Hepatic stellate cell (primary cell): Measurements from ENCODE around the gene PSTPIP1.

ENCODE experiments used
- DNase-seq: peaks from one replicate; pipeline ENCODE4 v3.0.0; 2011; ENCODE audit warnings: low spot score

Gene PSTPIP1

GRCh38 chr15:77070180-77070494 is 75.2 kb downstream of the PSTPIP1 start:
- DNase-seq = no peak

- DNase-seq = peak; percentile 95
These were observed 75.8 kb downstream of the PSTPIP1 start, which contains the start of gene TSPAN3 for GRCh38 chr15:77070495-77071304. TSS of gene TSPAN3 (minus strand) at chr15:77071109. CDS start at chr15:77070954, 155 bp downstream.

- DNase-seq = no peak
These were observed 76.6 kb downstream of the PSTPIP1 start for GRCh38 chr15:77071305-77072223.

DNA sequence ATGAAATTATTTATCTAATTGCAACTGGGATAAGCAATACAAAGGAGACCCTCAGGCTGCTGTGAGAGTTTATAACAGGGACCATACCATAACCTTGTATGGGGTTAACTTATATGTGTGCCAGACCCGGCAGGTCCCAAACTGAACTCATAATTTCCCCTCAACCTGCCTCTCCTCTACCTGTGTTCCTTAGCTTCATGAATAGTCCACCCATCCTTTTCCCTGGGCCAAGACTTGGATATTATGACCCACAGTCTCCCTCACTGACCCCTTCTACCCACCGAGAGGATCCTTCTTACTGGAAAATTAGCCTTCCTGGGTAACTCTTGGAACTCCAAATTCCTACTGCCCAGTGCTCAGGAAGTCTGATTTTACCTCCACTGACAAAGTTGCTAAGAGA is 79.4 kb downstream of the PSTPIP1 start:
- no peak for DNase-seq

GRCh38 chr15:77075528-77075927 is 80.6 kb downstream of the PSTPIP1 start:
- no peak for DNase-seq

DNA sequence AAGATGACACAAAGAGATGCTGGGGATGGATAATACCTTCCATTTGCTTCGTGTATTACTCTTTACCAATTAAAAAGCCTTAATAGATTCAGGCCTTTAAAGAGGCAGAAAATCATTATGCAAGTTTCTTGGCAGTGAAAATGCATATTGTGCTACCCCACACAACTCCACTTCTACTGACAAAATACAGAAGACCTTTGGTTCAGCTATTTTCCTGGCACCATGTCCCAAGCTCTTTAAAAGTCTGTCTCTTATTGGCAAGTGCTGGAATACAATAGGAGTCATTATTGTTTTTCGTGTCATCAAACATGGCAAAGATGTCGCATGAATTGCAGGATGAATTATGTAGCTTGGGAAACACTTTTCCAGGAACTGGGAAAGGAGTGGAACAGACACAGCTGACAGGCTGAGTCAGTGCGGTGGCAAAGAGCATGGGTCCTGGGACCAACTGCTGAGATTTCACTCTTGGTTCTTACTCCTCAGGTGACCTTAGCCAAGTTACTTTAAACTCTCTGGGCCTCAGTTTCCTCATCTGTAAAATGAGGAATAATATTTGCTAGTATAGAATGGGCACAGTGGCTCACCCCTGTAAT is 81.5 kb downstream of the PSTPIP1 start:
- no peak for DNase-seq

- DNase-seq = no peak
These were observed 87.0 kb downstream of the PSTPIP1 start for GRCh38 chr15:77081971-77082370.

DNA sequence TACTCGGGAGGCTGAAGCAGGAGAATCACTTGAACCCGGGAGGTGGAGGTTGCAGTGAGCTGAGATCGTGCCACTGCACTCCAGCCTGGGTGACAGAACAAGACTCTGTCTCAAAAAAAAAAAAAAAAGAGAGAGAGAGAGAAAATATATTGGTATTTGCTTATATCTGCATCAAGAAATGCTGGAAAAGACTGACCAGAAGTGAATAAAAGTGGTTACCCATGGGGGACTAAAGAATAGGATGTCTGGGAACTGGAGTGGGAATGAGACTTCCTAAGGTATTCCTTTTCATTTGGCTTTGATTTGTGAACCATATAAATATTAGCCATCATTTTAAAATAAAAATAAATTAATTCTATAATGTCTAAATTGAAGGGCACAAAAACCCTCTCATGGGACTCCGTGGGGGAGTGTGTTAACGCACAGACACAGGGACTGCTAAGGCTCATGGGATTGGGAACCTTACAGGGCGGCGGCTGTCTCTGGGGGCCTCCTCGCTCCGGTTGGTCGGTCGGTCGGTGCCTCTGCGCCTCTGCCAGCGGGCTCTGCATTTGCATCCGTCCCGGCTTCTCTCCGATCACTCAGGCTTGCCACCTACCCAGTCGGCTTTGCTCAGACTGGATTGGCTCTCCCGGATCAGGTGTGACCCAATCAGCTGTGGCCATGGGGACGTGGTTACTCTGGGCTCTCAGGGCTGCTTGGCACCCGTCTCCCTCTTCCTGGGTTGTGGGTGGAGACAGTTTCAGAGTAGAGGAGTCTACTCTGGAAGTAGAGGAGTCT is 88.6 kb downstream of the PSTPIP1 start:
- DNase-seq = peak; percentile 70

- DNase-seq = no peak
These were observed 89.5 kb downstream of the PSTPIP1 start for GRCh38 chr15:77084436-77084835.

GRCh38 chr15:77085297-77085696 is 90.4 kb downstream of the PSTPIP1 start:
- DNase-seq = peak; percentile 85
